ENCODE data around the gene TGFA. TPM values are rescaled to one million over a fixed set of nuclear protein-coding genes. Genes with fewer than 3 reads are reported as not detected.

Gene TGFA
- total RNA-seq, 2 experiments from 2014 or later, result 0.07 TPM; not detected in 1

DNA sequence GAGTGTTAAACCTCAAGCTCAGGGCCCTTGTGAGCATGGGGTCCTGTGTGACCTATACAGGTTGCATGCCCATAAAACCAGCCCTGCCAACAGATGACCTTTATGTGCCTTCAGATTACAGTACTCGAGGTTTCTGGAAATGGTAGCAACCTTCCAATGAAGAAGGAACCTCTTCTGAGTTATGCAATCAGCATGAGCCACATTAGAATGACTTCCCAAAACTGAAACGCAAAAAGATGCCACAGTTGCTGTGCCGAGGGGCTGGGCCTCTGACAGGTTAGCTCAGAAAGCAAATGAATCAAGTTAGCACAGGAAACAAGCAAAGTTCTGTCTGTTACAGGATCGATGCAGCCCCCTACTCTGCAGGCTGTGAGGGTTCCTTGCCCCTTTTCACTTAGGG, 37.7 kb downstream of the TGFA start:
- Mint-ChIP-seq H3K36me3 (ENCODE audit: low read depth) (no peaks in the 10 kb centered on the region), H3K9me3 (no peaks in the 10 kb centered on the region), H3K4me1 (peaks cover 14% of the 10 kb centered on the region), H3K27me3 (no peaks in the 10 kb centered on the region), H3K4me3 (no peak overlapping the region), H3K27ac (no peak overlapping the region)
- CTCF ChIA-PET, result interaction anchor here (0.6 kb wide), 1 partner anchor 21 kb away, joined by 3 read pairs; no protein-coding TSS in a partner anchor
- DNase-seq, result no peak
- POLR2A ChIA-PET, result no interaction called here

DNA sequence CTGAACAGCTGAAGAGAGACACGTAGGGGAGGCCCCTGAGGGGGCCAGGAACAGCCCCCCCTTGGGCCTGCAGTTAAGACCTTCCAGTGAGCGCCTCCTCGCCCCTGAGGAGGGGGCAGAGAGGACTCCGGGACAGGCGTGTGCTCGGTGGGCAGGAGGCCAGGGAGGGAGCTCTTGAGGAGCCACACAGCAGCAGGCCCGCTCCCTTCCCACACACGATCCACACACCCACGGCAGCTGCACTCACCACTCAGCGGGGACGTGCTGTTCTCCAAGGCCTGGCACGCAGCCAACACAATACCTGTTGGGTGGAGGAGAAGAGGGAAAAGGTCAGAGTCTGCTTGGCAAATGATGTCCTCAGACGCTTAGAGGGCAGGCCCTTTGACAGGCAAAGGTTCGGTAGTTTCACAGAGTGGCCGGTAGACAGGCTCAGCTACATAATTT, 39.0 kb downstream of the TGFA start:
- Mint-ChIP-seq H3K27me3 (no peaks in the 10 kb centered on the region), H3K27ac (no peak overlapping the region), H3K9me3 (no peaks in the 10 kb centered on the region), H3K36me3 (ENCODE audit: low read depth) (no peaks in the 10 kb centered on the region), H3K4me3 (no peak overlapping the region), H3K4me1 (peaks cover 14% of the 10 kb centered on the region)
- ChIA-PET CTCF (interaction anchor here (0.6 to 1.3 kb wide), 2 partner anchors 10 to 349 kb away, joined by 3 to 5 read pairs; no protein-coding TSS in a partner anchor), POLR2A (no interaction called here)
- DNase-seq, result no peak

- POLR2A ChIA-PET, result no interaction called here
- no peaks in the 10 kb centered on the region for H3K27me3 Mint-ChIP-seq
- H3K4me3 Mint-ChIP-seq, result no peak overlapping the region
These were observed 39.9 kb downstream of the TGFA start for GRCh38 chr2:70513738-70514137.

DNA sequence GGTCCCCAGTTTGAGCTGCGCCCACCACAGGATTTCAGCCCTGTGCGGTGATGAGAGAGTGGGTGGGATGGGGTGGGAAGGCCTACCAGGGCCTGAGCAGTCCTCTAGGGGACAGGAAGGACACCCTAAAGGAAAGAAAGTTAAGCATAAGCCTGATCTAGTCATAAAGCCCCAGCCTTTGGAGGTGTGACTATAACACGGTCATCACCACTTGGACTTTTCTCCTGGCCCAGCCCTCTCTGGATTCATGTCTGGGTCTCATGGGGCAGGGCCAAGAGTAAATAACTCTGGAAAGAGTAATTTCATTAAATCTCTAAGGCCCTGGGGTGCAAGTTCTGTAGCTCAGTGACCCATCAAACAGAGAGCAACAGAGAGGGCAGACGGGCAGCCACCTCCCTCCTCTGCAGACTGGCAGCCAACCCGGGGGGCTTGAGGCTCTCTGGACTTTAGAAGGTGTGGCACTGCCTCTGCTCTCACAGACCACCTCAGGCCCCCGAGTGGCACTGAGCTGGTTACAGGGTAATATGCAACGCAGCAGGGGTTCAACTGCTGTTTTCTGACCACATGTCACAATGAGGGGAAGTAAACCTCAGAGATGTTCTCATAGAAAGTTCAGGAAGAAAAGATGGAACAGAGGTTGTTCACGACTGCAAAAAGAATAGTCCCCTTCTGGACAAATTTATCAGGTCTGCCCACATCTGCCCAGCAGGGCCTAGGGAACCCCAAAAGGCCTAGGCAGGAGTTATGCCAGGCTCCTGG, 41.5 kb downstream of the TGFA start:
- peaks cover 14% of the 10 kb centered on the region for H3K4me1 Mint-ChIP-seq
- H3K27ac Mint-ChIP-seq, result no peak overlapping the region
- no peaks in the 10 kb centered on the region for H3K36me3 Mint-ChIP-seq (ENCODE audit: low read depth)
- POLR2A ChIA-PET, result no interaction called here
- no peaks in the 10 kb centered on the region for H3K9me3 Mint-ChIP-seq
- H3K27me3 Mint-ChIP-seq, result no peaks in the 10 kb centered on the region
- CTCF ChIA-PET, result no interaction called here
- no peak overlapping the region for H3K4me3 Mint-ChIP-seq
- DNase-seq, result no peak

More at GRCh38 chr2:70513738-70514137, 39.9 kb downstream of the TGFA start:
- CTCF ChIA-PET, result interaction anchor here (0.7 kb wide), 1 partner anchor 56 kb away, joined by 3 read pairs; no protein-coding TSS in a partner anchor
- Mint-ChIP-seq H3K4me1 (peaks cover 14% of the 10 kb centered on the region), H3K9me3 (no peaks in the 10 kb centered on the region), H3K36me3 (ENCODE audit: low read depth) (no peaks in the 10 kb centered on the region), H3K27ac (no peak overlapping the region)
- DNase-seq, result no peak

GRCh38 chr2:70510313-70510712, 43.3 kb downstream of the TGFA start:
- ChIA-PET CTCF (no interaction called here), POLR2A (no interaction called here)
- no peak for DNase-seq
- no peak overlapping the region for H3K4me3 Mint-ChIP-seq
- H3K9me3 Mint-ChIP-seq, result no peaks in the 10 kb centered on the region
- H3K36me3 Mint-ChIP-seq (ENCODE audit: low read depth), result no peaks in the 10 kb centered on the region
- H3K27me3 Mint-ChIP-seq, result no peaks in the 10 kb centered on the region
- H3K27ac Mint-ChIP-seq, result no peak overlapping the region
- H3K4me1 Mint-ChIP-seq, result no peaks in the 10 kb centered on the region

GRCh38 chr2:70509565-70509964, 44.1 kb downstream of the TGFA start:
- H3K4me1 Mint-ChIP-seq, result no peaks in the 10 kb centered on the region
- ChIA-PET POLR2A (no interaction called here), CTCF (no interaction called here)
- no peak overlapping the region for H3K4me3 Mint-ChIP-seq
- no peaks in the 10 kb centered on the region for H3K36me3 Mint-ChIP-seq (ENCODE audit: low read depth)
- H3K27me3 Mint-ChIP-seq, result no peaks in the 10 kb centered on the region
- no peak overlapping the region for H3K27ac Mint-ChIP-seq
- DNase-seq, result no peak
- no peaks in the 10 kb centered on the region for H3K9me3 Mint-ChIP-seq

DNA sequence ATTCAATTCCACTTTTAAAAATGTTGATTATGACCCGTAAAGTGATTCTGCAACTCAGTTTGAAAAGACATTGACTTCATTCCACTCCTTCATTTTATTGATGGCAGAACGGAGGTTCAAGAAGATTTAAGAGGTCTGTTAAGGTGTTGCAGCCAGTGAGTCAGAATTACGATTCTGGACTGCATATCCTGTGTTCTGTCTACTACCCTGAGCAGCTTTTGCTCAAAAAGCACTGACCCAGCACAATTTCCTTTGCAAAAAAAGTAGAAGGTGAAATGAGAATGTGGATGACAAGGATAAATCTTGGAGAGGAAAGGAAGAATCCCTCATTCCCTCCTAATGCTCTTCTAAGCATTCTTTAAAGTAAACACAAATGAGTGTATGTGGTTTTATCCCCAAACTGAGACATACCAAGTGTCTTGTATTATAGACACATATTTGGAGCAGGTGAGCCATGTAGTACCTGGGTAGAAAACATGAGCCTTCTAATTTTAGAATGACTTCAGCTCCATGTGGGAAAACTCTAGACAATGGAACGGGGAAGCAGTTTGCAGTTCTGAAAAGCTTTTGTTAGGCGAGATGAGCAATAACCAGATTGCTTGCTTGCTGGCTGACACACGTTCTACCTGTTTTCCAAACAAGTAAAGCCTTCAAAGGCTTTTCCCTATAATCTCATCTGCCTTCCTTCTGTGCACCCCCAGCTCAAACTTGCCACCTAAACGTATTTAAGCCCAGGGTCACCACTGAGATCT, 44.7 kb downstream of the TGFA start:
- DNase-seq, result no peak
- POLR2A ChIA-PET, result no interaction called here
- no peaks in the 10 kb centered on the region for H3K9me3 Mint-ChIP-seq
- H3K4me3 Mint-ChIP-seq, result no peak overlapping the region
- CTCF ChIA-PET, result no interaction called here
- H3K27ac Mint-ChIP-seq, result no peak overlapping the region
- H3K36me3 Mint-ChIP-seq (ENCODE audit: low read depth), result no peaks in the 10 kb centered on the region
- no peaks in the 10 kb centered on the region for H3K27me3 Mint-ChIP-seq
- H3K4me1 Mint-ChIP-seq, result no peaks in the 10 kb centered on the region

DNA sequence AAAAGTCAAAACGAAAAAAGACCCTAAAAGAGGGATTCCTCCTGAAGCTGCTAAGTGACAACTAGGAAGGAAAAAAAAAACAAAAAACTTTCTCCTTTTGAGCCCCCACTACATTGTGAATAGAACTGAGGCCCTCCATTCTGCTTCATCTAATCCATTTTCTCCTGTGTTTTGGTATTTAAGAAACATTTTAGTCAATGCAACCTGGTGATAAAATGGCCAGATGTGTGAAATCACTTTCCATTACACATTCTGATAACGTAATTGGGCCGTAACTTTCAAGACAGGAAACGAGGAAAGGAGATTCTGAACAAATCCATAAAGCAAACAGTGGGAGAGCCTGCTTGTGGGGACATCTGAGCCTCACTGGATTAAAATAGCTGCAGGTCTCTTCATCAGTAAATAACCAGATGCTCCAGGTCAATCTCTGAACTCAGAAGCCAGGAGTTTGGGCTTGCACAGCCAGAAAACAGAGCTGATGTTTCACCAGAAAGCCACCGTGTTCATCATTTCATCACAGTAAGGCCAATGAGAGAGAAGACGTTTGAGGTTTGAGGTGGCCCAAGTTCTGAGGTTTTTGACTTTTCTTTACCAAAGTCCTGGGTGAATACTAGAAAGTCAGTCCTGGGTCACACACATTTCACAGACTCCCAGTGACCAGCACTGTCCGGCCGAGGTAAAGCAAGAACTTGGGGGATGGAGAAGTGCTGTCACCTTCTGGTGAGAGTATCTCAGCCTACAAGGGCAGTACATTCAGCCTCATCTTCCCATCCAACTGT, 47.8 kb downstream of the TGFA start:
- no peak overlapping the region for H3K27ac Mint-ChIP-seq
- H3K4me1 Mint-ChIP-seq, result no peaks in the 10 kb centered on the region
- no peaks in the 10 kb centered on the region for H3K9me3 Mint-ChIP-seq
- no peaks in the 10 kb centered on the region for H3K36me3 Mint-ChIP-seq (ENCODE audit: low read depth)
- ChIA-PET POLR2A (no interaction called here), CTCF (interaction anchor here (1.3 kb wide), 1 partner anchor 9 kb away, joined by 5 read pairs; no protein-coding TSS in a partner anchor)
- no peak overlapping the region for H3K4me3 Mint-ChIP-seq
- H3K27me3 Mint-ChIP-seq, result no peaks in the 10 kb centered on the region
- DNase-seq, result no peak

DNA sequence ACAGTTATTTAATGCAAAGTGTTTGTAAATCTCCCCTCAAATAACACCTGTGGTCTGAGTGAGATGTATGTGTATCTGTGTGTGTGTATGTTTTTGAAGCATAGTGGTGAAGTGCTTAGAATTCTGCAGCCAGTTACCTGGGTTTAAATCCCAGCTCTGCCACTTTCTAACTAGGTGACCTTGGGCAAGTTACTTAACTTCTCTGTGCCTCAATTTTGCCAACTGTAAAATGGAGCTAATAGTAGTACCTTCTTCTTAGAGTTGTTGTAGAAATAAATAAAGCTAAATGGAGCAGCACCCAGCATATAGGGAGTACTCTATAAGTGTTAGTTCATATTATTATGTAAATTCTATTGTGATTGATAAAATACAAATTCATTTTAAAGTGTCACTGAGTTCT, 48.9 kb downstream of the TGFA start:
- Mint-ChIP-seq H3K27ac (no peak overlapping the region), H3K36me3 (ENCODE audit: low read depth) (no peaks in the 10 kb centered on the region), H3K27me3 (no peaks in the 10 kb centered on the region), H3K9me3 (no peaks in the 10 kb centered on the region), H3K4me1 (no peaks in the 10 kb centered on the region), H3K4me3 (no peak overlapping the region)
- POLR2A ChIA-PET, result no interaction called here
- no peak for DNase-seq
- CTCF ChIA-PET, result interaction anchor here (1.3 kb wide), 1 partner anchor 10 kb away, joined by 5 read pairs; no protein-coding TSS in a partner anchor

DNA sequence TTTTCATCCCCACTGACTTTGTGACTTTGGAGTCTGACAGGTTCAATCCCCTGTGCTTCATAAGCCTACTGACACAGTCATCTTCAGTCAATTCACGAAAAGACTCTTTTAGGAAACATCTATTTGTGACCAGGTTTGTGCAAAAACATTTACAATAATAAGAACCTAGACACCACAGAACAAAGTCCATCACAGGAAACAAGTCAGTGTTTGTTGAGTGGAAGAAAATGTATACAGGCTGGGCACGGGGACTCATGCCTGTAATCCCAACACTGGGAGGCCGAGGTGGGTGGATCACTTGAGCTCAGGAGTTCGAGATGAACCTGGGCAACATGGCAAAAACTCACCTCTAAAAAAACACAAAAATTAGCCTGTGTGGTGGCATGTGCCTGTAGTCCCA, 49.7 kb downstream of the TGFA start:
- POLR2A ChIA-PET, result no interaction called here
- H3K4me1 Mint-ChIP-seq, result no peaks in the 10 kb centered on the region
- H3K4me3 Mint-ChIP-seq, result no peak overlapping the region
- no peak for DNase-seq
- H3K36me3 Mint-ChIP-seq (ENCODE audit: low read depth), result no peaks in the 10 kb centered on the region
- CTCF ChIA-PET, result no interaction called here
- no peaks in the 10 kb centered on the region for H3K9me3 Mint-ChIP-seq
- H3K27ac Mint-ChIP-seq, result no peak overlapping the region
- no peaks in the 10 kb centered on the region for H3K27me3 Mint-ChIP-seq

- H3K9me3 Mint-ChIP-seq, result no peaks in the 10 kb centered on the region
- DNase-seq, result no peak
- POLR2A ChIA-PET, result no interaction called here
- CTCF ChIA-PET, result no interaction called here
- peaks cover 6% of the 10 kb centered on the region for H3K27me3 Mint-ChIP-seq
- H3K4me3 Mint-ChIP-seq, result no peak overlapping the region
- H3K27ac Mint-ChIP-seq, result no peak overlapping the region
- H3K36me3 Mint-ChIP-seq (ENCODE audit: low read depth), result no peaks in the 10 kb centered on the region
- no peaks in the 10 kb centered on the region for H3K4me1 Mint-ChIP-seq
These were observed 51.9 kb downstream of the TGFA start for GRCh38 chr2:70501728-70502127.

DNA sequence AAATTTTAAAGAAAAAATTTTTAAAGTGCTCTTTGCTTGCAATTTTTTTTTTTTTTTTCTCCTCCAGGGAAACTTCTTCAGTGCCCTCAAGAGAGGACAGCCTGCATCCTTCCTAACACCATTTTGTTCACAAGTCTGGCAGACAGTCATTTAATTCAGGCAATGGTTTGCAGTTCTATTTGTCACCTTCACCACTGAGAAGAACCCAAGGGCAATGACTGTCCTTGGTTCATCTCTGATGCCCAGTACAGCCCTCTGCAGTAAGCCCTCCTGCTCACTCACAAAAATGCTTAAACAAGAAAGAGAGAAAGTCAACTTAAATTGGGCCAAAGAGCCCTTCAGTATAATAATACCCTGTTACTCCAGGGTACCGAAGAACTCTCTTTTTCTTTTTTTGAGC, 52.4 kb downstream of the TGFA start:
- Mint-ChIP-seq H3K4me3 (no peak overlapping the region), H3K36me3 (ENCODE audit: low read depth) (no peaks in the 10 kb centered on the region), H3K4me1 (no peaks in the 10 kb centered on the region), H3K27me3 (peaks cover 10% of the 10 kb centered on the region), H3K9me3 (no peaks in the 10 kb centered on the region), H3K27ac (no peak overlapping the region)
- DNase-seq, result no peak
- ChIA-PET CTCF (interaction anchor here (0.6 to 0.9 kb wide), 3 partner anchors 10 to 1967 kb away, joined by 3 to 4 read pairs (median 4); no protein-coding TSS in a partner anchor), POLR2A (no interaction called here)

- no peaks in the 10 kb centered on the region for H3K36me3 Mint-ChIP-seq (ENCODE audit: low read depth)
These were observed 54.4 kb downstream of the TGFA start for GRCh38 chr2:70499253-70499652.

More at GRCh38 chr2:70499253-70499652, 54.4 kb downstream of the TGFA start:
- no peaks in the 10 kb centered on the region for H3K4me1 Mint-ChIP-seq
- ChIA-PET CTCF (no interaction called here), POLR2A (no interaction called here)
- no peak overlapping the region for H3K27ac Mint-ChIP-seq
- no peaks in the 10 kb centered on the region for H3K9me3 Mint-ChIP-seq
- DNase-seq, result no peak
- H3K27me3 Mint-ChIP-seq, result peaks cover 10% of the 10 kb centered on the region
- H3K4me3 Mint-ChIP-seq, result no peak overlapping the region
